Testis (tissue), 3 donors: ENCODE data around the gene OR52W1. TPM values are rescaled to one million over a fixed set of nuclear protein-coding genes. Genes with fewer than 3 reads are reported as not detected.

Experiments
- DNase-seq: peaks from one replicate; pipeline ENCODE4 v3.0.0-alpha.2; 2019
- H3K27ac ChIP-seq, 2 donors: fragments of 200-600 bp; sonication (generic); one replicate each; pipeline ENCODE4 v1.5.1; 2019
- H3K27me3 ChIP-seq: fragments of 200-600 bp; sonication (generic); one replicate; pipeline ENCODE4 v1.5.1; 2019
- H3K36me3 ChIP-seq: fragments of 200-600 bp; sonication (generic); one replicate; pipeline ENCODE4 v1.5.1; 2017; ENCODE audit warnings: low read depth; ENCODE audit errors: missing control alignments
- H3K4me1 ChIP-seq: fragments of 200-600 bp; sonication (generic); one replicate; pipeline ENCODE4 v1.5.1; 2019
- H3K4me3 ChIP-seq, 2 donors: fragments of 200-600 bp; sonication (generic); one replicate each; pipeline ENCODE4 v1.5.1; 2017 to 2019
- H3K9me3 ChIP-seq: fragments of 200-600 bp; sonication (generic); one replicate; pipeline ENCODE4 v1.5.1; 2017
- POLR2A ChIP-seq: fragments of 450-650 bp; IDR thresholded peaks from one replicate; pipeline ENCODE4 v1.6.1; 2017; ENCODE audit warnings: antibody characterized with exemption, mild to moderate bottlenecking, moderate library complexity
- WGBS, 2 donors: methylation state at CpG; one replicate each; pipeline ENCODE4 v1.1.5; 2018; 5-methylcytosine and 5-hydroxymethylcytosine counted together
- intact Hi-C: fragments of 100-400 bp; cut with DNase I; formaldehyde crosslinking; loops from one replicate; pipeline ENCODE4 v1.15.1; 2023; ENCODE audit warnings: low total_unique reads
- polyA plus RNA-seq: library from polyadenylated mRNA; stranded (reverse); fragments of 350-450 nt; fragmentation: Illumina TruSeq; extraction: RNeasy Lipid Tissue Mini Kit (QIAGEN cat#74804); gene quantifications from one replicate; pipeline ENCODE4 v1.2.3, GENCODE V29; 2014; ENCODE audit warnings: low read depth, low replicate concordance; ENCODE audit not compliant: insufficient read depth
- total RNA-seq, 2 donors: library from RNA; depleted of rRNA; stranded (reverse); fragments of >200 nt; gene quantifications; one replicate each; pipeline ENCODE4 v1.2.3, GENCODE V29; 2016
- TF ChIP-seq, protein P1 (sequence below), 3 experiments: fragments of 450-650 bp in 2 of 3; fragments of 200-600 bp in 1 of 3; sonication (generic) in 1 of 3; IDR thresholded peaks; one replicate each; pipeline ENCODE4 v1.5.1; 2016 to 2019; ENCODE audit warnings: antibody characterized with exemption in 3 of 3, mild to moderate bottlenecking in 2 of 3, moderate library complexity in 1 of 3

The OR52W1 gene
- total and polyA plus RNA-seq, 3 donors from 2014 or later: not detected

- DNase-seq: no peak
- no peaks in the 10 kb centered on the region for H3K4me1 ChIP-seq
- H3K27me3 ChIP-seq: no peaks in the 10 kb centered on the region
- H3K36me3 ChIP-seq: no peaks in the 10 kb centered on the region
- no peak for TF ChIP-seq POLR2A
- TF ChIP-seq, protein P1, sequence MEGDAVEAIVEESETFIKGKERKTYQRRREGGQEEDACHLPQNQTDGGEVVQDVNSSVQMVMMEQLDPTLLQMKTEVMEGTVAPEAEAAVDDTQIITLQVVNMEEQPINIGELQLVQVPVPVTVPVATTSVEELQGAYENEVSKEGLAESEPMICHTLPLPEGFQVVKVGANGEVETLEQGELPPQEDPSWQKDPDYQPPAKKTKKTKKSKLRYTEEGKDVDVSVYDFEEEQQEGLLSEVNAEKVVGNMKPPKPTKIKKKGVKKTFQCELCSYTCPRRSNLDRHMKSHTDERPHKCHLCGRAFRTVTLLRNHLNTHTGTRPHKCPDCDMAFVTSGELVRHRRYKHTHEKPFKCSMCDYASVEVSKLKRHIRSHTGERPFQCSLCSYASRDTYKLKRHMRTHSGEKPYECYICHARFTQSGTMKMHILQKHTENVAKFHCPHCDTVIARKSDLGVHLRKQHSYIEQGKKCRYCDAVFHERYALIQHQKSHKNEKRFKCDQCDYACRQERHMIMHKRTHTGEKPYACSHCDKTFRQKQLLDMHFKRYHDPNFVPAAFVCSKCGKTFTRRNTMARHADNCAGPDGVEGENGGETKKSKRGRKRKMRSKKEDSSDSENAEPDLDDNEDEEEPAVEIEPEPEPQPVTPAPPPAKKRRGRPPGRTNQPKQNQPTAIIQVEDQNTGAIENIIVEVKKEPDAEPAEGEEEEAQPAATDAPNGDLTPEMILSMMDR (IDR thresholded peaks at IDR 0.05): no peak
- WGBS, 2 donors: 58 to 60% methylated on average over 2 of the region's 2 CpGs
- intact Hi-C loops: no loop called here
- no peak overlapping the region for H3K4me3 ChIP-seq
- H3K27ac ChIP-seq: no peak overlapping the region
- no peaks in the 10 kb centered on the region for H3K9me3 ChIP-seq
These were observed 23.6 kb upstream of the OR52W1 start for GRCh38 chr11:6175440-6175839.

DNA sequence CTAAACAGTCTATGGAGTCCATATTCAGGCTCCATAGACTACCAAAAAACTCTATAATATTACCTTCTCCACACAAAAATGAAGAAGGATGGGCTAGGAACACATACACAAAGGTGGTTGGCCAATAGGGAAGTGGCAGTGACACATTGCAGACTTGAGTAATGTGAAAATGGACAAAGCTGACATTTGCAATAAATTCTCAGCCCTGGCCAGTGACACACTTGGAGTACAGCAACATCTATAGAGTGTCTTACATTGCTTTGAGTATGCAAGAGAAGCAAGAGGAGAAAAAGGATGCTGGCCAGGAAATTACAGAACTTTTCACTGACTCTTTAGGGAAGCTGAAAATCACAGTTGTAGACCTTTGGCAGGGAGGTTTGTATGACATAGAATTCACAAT is 7.3 kb upstream of the OR52W1 start:
- intact Hi-C loops: no loop called here
- H3K4me3 ChIP-seq: no peak overlapping the region
- no peak for DNase-seq
- H3K36me3 ChIP-seq: no peaks in the 10 kb centered on the region
- H3K27ac ChIP-seq: no peak overlapping the region
- no peaks in the 10 kb centered on the region for H3K9me3 ChIP-seq
- TF ChIP-seq POLR2A: no peak
- TF ChIP-seq, protein P1 (IDR thresholded peaks at IDR 0.05): no peak
- no peaks in the 10 kb centered on the region for H3K4me1 ChIP-seq
- no peaks in the 10 kb centered on the region for H3K27me3 ChIP-seq

- Histone ChIP-seq H3K36me3 (no peaks in the 10 kb centered on the region), H3K27me3 (no peaks in the 10 kb centered on the region), H3K4me3 (no peak overlapping the region), H3K9me3 (no peaks in the 10 kb centered on the region), H3K27ac (peak overlapping the region in 1 of 2 donors; percentile 19), H3K4me1 (no peaks in the 10 kb centered on the region)
- 40 to 75% methylated on average over 1 of the region's 1 CpG for WGBS, 2 donors
- intact Hi-C loops: no loop called here
- DNase-seq: peak; percentile 25
- TF ChIP-seq, protein P1 (IDR thresholded peaks at IDR 0.05): no peak
- TF ChIP-seq POLR2A: no peak
These were observed 4.9 kb upstream of the OR52W1 start for GRCh38 chr11:6194065-6194581.

DNA sequence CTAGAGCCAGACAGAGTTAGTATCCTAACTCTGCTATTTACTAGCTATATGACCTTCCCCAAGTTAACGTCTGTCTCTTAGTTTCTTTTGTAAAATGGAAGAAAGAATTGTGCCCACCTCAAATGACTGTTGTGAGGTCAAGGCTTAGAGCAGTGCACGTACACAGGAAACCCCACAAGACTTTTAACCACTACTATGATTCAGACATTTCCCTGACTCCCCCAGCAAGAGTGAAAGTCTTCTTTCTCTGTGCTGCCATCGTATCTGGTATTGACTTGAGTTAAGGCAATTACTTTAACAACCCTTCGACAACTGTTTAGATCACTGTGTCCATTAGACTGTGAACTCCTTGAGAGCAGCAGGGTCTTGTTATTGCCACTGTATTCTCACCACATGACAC is 2.6 kb upstream of the OR52W1 start:
- TF ChIP-seq, protein P1 (IDR thresholded peaks at IDR 0.05): no peak
- TF ChIP-seq POLR2A: no peak
- no peak for DNase-seq
- Histone ChIP-seq H3K4me1 (no peaks in the 10 kb centered on the region), H3K27me3 (no peaks in the 10 kb centered on the region), H3K9me3 (no peaks in the 10 kb centered on the region), H3K36me3 (no peaks in the 10 kb centered on the region), H3K27ac (no peak overlapping the region), H3K4me3 (no peak overlapping the region)
- intact Hi-C loops: no loop called here
- 49 to 51% methylated on average over 4 of the region's 4 CpGs for WGBS, 2 donors

GRCh38 chr11:6197466-6198200 is 1.4 kb upstream of the OR52W1 start:
- Histone ChIP-seq H3K27me3 (no peaks in the 10 kb centered on the region), H3K36me3 (no peaks in the 10 kb centered on the region), H3K9me3 (no peaks in the 10 kb centered on the region), H3K4me3 (no peak overlapping the region), H3K27ac (no peak overlapping the region), H3K4me1 (no peaks in the 10 kb centered on the region)
- no peak for DNase-seq
- TF ChIP-seq, protein P1 (IDR thresholded peaks at IDR 0.05): no peak
- no peak for TF ChIP-seq POLR2A
- WGBS, 2 donors: 60 to 76% methylated on average over 4 of the region's 4 CpGs
- intact Hi-C loops: no loop called here
